A549 (cell line): ENCODE measurements around the gene GTF2A1.

ENCODE experiments used
- JUNB ChIP-seq: fragments of >200 bp; sonication (Bioruptor Twin); formaldehyde crosslinking; IDR thresholded peaks from 2 replicates; pipeline ENCODE4 v1.6.1; 2016
- POLR2A ChIP-seq: IDR thresholded peaks from 2 replicates; pipeline ENCODE4 v1.6.1; 2012; ENCODE audit warnings: mild to moderate bottlenecking, low read length
- TP53 ChIP-seq: fragments of 250-450 bp; sonication (Bioruptor Pico); IDR thresholded peaks from 2 replicates; pipeline ENCODE4 v1.5.0; 2021; ENCODE audit warnings: mild to moderate bottlenecking, moderate library complexity
- TF ChIP-seq, protein P1 (sequence below): fragments of 450-650 bp; IDR thresholded peaks from 2 replicates; pipeline ENCODE4 v1.6.1; 2014; ENCODE audit warnings: antibody characterized with exemption
- TF ChIP-seq, protein P2 (sequence below): fragments of >200 bp; sonication (Bioruptor Twin); formaldehyde crosslinking; IDR thresholded peaks from 3 replicates; pipeline ENCODE4 v1.5.1; 2016

DNA sequence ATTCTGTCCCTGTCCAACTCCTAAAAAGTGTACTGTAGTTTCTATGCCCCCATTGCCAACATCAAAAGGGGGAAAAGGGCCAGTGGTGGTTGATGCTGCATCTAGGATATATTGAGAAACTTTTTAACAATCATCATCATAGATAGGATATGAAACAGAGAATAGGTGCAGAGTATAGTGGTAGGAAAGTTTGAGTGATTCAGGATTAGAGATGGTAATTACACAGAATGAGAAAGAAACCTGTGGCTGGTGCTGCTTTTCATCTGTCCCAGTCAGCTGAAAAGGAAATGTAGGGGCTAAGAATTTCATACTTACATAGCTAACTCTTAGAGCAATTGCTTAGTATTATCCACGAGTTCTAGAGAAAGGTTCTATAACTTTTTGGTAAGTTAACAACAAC, 67.6 kb downstream of the GTF2A1 start:
- TF ChIP-seq JUNB (no peak), TP53 (no peak), POLR2A (no peak)
- TF ChIP-seq, protein P1, sequence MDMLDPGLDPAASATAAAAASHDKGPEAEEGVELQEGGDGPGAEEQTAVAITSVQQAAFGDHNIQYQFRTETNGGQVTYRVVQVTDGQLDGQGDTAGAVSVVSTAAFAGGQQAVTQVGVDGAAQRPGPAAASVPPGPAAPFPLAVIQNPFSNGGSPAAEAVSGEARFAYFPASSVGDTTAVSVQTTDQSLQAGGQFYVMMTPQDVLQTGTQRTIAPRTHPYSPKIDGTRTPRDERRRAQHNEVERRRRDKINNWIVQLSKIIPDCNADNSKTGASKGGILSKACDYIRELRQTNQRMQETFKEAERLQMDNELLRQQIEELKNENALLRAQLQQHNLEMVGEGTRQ: no peak
- TF ChIP-seq, protein P2, sequence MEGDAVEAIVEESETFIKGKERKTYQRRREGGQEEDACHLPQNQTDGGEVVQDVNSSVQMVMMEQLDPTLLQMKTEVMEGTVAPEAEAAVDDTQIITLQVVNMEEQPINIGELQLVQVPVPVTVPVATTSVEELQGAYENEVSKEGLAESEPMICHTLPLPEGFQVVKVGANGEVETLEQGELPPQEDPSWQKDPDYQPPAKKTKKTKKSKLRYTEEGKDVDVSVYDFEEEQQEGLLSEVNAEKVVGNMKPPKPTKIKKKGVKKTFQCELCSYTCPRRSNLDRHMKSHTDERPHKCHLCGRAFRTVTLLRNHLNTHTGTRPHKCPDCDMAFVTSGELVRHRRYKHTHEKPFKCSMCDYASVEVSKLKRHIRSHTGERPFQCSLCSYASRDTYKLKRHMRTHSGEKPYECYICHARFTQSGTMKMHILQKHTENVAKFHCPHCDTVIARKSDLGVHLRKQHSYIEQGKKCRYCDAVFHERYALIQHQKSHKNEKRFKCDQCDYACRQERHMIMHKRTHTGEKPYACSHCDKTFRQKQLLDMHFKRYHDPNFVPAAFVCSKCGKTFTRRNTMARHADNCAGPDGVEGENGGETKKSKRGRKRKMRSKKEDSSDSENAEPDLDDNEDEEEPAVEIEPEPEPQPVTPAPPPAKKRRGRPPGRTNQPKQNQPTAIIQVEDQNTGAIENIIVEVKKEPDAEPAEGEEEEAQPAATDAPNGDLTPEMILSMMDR: no peak
